Measurements from ENCODE around the gene IGFN1. TPM values are rescaled to one million over a fixed set of nuclear protein-coding genes. Genes with fewer than 3 reads are reported as not detected.

IGFN1 gene
- polyA plus RNA-seq, 1 donor from 2014 or later, result not detected

DNA sequence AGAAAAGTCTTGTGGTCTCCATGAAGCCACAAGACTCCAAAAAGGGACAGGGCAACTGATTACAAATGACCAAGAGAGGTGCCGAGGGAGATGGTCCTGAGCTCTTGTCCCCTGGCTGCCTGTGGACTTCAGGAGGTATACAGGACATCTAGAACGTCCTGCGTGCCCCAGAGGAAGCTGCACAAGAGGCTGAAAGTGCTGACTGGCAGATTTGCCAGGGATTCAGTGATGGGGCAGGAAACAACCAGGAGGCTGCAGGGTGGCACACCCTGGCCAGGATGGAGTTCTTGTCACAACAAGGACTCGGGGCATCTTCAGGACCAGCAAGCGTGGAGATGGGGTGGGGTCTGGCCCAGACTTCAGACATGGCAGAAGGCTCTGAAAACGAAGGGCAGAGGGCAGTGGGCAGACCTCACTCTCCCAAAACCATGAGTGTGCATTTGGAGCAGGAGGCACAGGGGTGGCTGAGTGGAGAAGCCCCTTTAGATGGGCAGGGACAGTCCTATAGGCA, 79.3 kb downstream of the IGFN1 start:
- no peaks in the 10 kb centered on the region for H3K79me2 ChIP-seq (replicated peaks; ENCODE audit: insufficient read depth, low read length)
- H3K9me2 ChIP-seq (ENCODE audit: insufficient read depth, low read length), result no peaks in the 10 kb centered on the region
- TF ChIP-seq EP300 (conservative IDR thresholded peaks at IDR 0.05; ENCODE audit: poor library complexity, severe bottlenecking), result no peak
- TF ChIP-seq TAF1 (IDR thresholded peaks at IDR 0.05; ENCODE audit: low read depth), result no peak
- TF ChIP-seq MXI1 (conservative IDR thresholded peaks at IDR 0.05; ENCODE audit: poor library complexity, severe bottlenecking), result no peak
- TF ChIP-seq RAD21 (conservative IDR thresholded peaks at IDR 0.05), result no peak
- TF ChIP-seq SMC3 (conservative IDR thresholded peaks at IDR 0.05; ENCODE audit: poor library complexity), result no peak
- TF ChIP-seq, protein P1, sequence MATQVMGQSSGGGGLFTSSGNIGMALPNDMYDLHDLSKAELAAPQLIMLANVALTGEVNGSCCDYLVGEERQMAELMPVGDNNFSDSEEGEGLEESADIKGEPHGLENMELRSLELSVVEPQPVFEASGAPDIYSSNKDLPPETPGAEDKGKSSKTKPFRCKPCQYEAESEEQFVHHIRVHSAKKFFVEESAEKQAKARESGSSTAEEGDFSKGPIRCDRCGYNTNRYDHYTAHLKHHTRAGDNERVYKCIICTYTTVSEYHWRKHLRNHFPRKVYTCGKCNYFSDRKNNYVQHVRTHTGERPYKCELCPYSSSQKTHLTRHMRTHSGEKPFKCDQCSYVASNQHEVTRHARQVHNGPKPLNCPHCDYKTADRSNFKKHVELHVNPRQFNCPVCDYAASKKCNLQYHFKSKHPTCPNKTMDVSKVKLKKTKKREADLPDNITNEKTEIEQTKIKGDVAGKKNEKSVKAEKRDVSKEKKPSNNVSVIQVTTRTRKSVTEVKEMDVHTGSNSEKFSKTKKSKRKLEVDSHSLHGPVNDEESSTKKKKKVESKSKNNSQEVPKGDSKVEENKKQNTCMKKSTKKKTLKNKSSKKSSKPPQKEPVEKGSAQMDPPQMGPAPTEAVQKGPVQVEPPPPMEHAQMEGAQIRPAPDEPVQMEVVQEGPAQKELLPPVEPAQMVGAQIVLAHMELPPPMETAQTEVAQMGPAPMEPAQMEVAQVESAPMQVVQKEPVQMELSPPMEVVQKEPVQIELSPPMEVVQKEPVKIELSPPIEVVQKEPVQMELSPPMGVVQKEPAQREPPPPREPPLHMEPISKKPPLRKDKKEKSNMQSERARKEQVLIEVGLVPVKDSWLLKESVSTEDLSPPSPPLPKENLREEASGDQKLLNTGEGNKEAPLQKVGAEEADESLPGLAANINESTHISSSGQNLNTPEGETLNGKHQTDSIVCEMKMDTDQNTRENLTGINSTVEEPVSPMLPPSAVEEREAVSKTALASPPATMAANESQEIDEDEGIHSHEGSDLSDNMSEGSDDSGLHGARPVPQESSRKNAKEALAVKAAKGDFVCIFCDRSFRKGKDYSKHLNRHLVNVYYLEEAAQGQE (IDR thresholded peaks at IDR 0.05; ENCODE audit: borderline replicate concordance), result no peak
- no peak for TF ChIP-seq POLR2AphosphoS5 (IDR thresholded peaks at IDR 0.05)
- no peak for TF ChIP-seq EZH2 (IDR thresholded peaks at IDR 0.05; ENCODE audit: borderline replicate concordance, insufficient read depth, low read length, poor library complexity, severe bottlenecking)
- TF ChIP-seq, protein P2, sequence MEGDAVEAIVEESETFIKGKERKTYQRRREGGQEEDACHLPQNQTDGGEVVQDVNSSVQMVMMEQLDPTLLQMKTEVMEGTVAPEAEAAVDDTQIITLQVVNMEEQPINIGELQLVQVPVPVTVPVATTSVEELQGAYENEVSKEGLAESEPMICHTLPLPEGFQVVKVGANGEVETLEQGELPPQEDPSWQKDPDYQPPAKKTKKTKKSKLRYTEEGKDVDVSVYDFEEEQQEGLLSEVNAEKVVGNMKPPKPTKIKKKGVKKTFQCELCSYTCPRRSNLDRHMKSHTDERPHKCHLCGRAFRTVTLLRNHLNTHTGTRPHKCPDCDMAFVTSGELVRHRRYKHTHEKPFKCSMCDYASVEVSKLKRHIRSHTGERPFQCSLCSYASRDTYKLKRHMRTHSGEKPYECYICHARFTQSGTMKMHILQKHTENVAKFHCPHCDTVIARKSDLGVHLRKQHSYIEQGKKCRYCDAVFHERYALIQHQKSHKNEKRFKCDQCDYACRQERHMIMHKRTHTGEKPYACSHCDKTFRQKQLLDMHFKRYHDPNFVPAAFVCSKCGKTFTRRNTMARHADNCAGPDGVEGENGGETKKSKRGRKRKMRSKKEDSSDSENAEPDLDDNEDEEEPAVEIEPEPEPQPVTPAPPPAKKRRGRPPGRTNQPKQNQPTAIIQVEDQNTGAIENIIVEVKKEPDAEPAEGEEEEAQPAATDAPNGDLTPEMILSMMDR (IDR thresholded peaks at IDR 0.05; ENCODE audit: poor library complexity, severe bottlenecking), result no peak

DNA sequence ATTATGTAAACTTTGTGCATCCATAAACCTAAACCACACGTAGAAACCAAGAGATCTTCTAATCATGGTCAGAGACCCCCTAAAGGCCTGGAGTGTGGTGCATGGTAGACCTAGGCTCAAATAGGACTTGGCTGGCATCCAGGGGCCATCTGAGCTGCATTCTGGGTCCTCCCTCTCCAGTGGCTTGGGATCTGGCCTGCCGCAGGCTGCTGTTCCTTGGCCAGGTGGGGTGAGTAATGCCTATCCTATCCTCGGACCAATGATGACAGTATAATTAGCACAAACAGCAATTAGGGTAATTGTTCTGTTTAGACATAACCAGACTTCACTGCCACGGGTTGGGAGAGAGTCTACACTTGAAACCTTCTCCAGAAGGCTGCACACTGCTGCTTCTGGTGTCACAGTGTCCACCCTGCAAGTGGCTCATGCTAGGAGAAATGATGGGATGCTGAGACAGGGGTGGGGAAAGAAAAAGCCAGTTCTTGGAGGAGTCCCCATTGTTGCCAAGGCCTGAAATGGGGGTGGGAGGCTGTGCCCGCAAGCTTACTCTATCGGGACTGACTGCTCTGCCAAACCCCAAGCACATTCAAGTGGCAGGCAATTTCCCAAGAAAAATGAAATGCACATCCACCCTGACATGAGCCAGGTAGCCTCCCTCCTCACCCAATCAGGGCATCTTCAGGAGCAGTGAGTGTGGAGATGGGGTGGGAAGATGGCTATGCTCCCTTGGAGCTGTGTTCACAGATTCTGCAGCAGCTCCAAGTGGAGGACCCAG, 80.2 kb downstream of the IGFN1 start:
- H3K4me3 ChIP-seq (ENCODE audit: low read length), result no peak overlapping the region
- TF ChIP-seq RAD21 (conservative IDR thresholded peaks at IDR 0.05) (no peak), POLR2AphosphoS5 (IDR thresholded peaks at IDR 0.05) (no peak), TAF1 (IDR thresholded peaks at IDR 0.05; ENCODE audit: low read depth) (no peak), MXI1 (conservative IDR thresholded peaks at IDR 0.05; ENCODE audit: poor library complexity, severe bottlenecking) (no peak), EP300 (conservative IDR thresholded peaks at IDR 0.05; ENCODE audit: poor library complexity, severe bottlenecking) (no peak), SMC3 (conservative IDR thresholded peaks at IDR 0.05; ENCODE audit: poor library complexity) (no peak), EZH2 (IDR thresholded peaks at IDR 0.05; ENCODE audit: borderline replicate concordance, insufficient read depth, low read length, poor library complexity, severe bottlenecking) (no peak)
- TF ChIP-seq, protein P1 (IDR thresholded peaks at IDR 0.05; ENCODE audit: borderline replicate concordance), result no peak
- TF ChIP-seq, protein P2 (IDR thresholded peaks at IDR 0.05; ENCODE audit: poor library complexity, severe bottlenecking), result no peak
- H3K9me3 ChIP-seq (ENCODE audit: low read length), result no peaks in the 10 kb centered on the region

More for the DNA sequence above, 79.3 kb downstream of the IGFN1 start:
- Histone ChIP-seq H3K27me3 (ENCODE audit: insufficient read depth, low read depth, low read length) (no peaks in the 10 kb centered on the region), H3K36me3 (ENCODE audit: insufficient read depth, low read length) (no peaks in the 10 kb centered on the region), H3K27ac (ENCODE audit: low read length) (no peak overlapping the region), H3K9me3 (ENCODE audit: low read length) (no peaks in the 10 kb centered on the region), H3K4me2 (ENCODE audit: low read length) (no peak overlapping the region), H4K20me1 (ENCODE audit: insufficient read depth) (no peaks in the 10 kb centered on the region), H2AFZ (ENCODE audit: low read depth, low read length) (no peak overlapping the region), H3F3A (ENCODE audit: insufficient read depth, low read length, poor library complexity, severe bottlenecking) (no peaks in the 10 kb centered on the region), H3K9ac (ENCODE audit: low read length) (no peak overlapping the region), H3K4me3 (ENCODE audit: low read length) (no peak overlapping the region)

More for the DNA sequence above, 80.2 kb downstream of the IGFN1 start:
- no peaks in the 10 kb centered on the region for H3F3A ChIP-seq (ENCODE audit: insufficient read depth, low read length, poor library complexity, severe bottlenecking)
- no peak overlapping the region for H3K4me2 ChIP-seq (ENCODE audit: low read length)
- no peaks in the 10 kb centered on the region for H3K79me2 ChIP-seq (replicated peaks; ENCODE audit: insufficient read depth, low read length)
- no peaks in the 10 kb centered on the region for H3K27me3 ChIP-seq (ENCODE audit: insufficient read depth, low read depth, low read length)
- no peak overlapping the region for H3K9ac ChIP-seq (ENCODE audit: low read length)
- no peak overlapping the region for H3K27ac ChIP-seq (ENCODE audit: low read length)
- no peaks in the 10 kb centered on the region for H3K36me3 ChIP-seq (ENCODE audit: insufficient read depth, low read length)
- no peaks in the 10 kb centered on the region for H4K20me1 ChIP-seq (ENCODE audit: insufficient read depth)
- no peak overlapping the region for H2AFZ ChIP-seq (ENCODE audit: low read depth, low read length)
- no peaks in the 10 kb centered on the region for H3K9me2 ChIP-seq (ENCODE audit: insufficient read depth, low read length)
